Mucosa of descending colon (tissue), 3 donors: Measurements from ENCODE around the gene FGFRL1. TPM values are rescaled to one million over a fixed set of nuclear protein-coding genes. Genes with fewer than 3 reads are reported as not detected.

Experiments
- ATAC-seq: fragments of 200-7000 bp; cut with Tn5 transposase; one replicate; pipeline ENCODE4 v1.9.1; 2020; ENCODE audit warnings: mild to moderate bottlenecking, moderate library complexity
- DNase-seq, 3 donors: peaks; one replicate each; pipeline ENCODE4 v3.0.0-alpha.2; 2020
- H3K36me3 ChIP-seq: fragments of 200-600 bp; one replicate; pipeline ENCODE4 v1.8.0; 2021; ENCODE audit warnings: low read depth, mild to moderate bottlenecking
- H3K4me1 ChIP-seq: fragments of 200-600 bp; one replicate; pipeline ENCODE4 v1.8.0; 2021; ENCODE audit warnings: low read depth, mild to moderate bottlenecking
- H3K4me3 ChIP-seq: fragments of 200-600 bp; one replicate; pipeline ENCODE4 v1.8.0; 2021; ENCODE audit warnings: mild to moderate bottlenecking
- H3K9me3 ChIP-seq: fragments of 200-600 bp; one replicate; pipeline ENCODE4 v1.8.0; 2021; ENCODE audit warnings: mild to moderate bottlenecking
- CTCF ChIP-seq: fragments of 200-600 bp; IDR thresholded peaks from one replicate; pipeline ENCODE4 v1.8.0; 2022; ENCODE audit warnings: antibody characterized with exemption, mild to moderate bottlenecking
- intact Hi-C, 2 donors: fragments of 100-400 bp; cut with DNase I in 1 of 2; cut with micrococcal nuclease in 1 of 2; formaldehyde crosslinking; loops; one replicate each; pipeline versions ENCODE4 v1.11.0 to v1.11.1; 2022; cut with DNase I, micrococcal nuclease
- total RNA-seq, 3 donors: library from RNA; stranded (reverse); fragmentation: NEBNext Ultra II Directional in 2 of 3; extraction: Animal tissue kit (Norgen Biotek cat#: 25700) in 2 of 3; gene quantifications; one replicate each; pipeline versions ENCODE4 v1.2.1 to v1.2.4, GENCODE V29; 2021 to 2023
- donor health status: DM: no; HTN: no; CAD: no; lungs with moderate emphysema.
- donor health status: DM: no; HTN: no; CAD: no.
- donor health status: DM: no; HTN: yes; CAD: no.

FGFRL1 gene
- total RNA-seq, 3 donors from 2014 or later: 14.7 to 19.3 (median 16.9) TPM

GRCh38 chr4:982291-982690, 29.1 kb upstream of the FGFRL1 start:
- no peak for TF ChIP-seq CTCF
- H3K4me1 ChIP-seq: peaks cover 11% of the 10 kb centered on the region
- H3K9me3 ChIP-seq: no peaks in the 10 kb centered on the region
- H3K4me3 ChIP-seq: no peak overlapping the region
- no peak for ATAC-seq
- no peak for DNase-seq
- no peaks in the 10 kb centered on the region for H3K36me3 ChIP-seq
- intact Hi-C loops: no loop called here

- H3K9me3 ChIP-seq: no peaks in the 10 kb centered on the region
- peaks cover 16% of the 10 kb centered on the region for H3K4me1 ChIP-seq
- ATAC-seq (no peak), DNase-seq (no peak)
- intact Hi-C loops: no loop called here
- TF ChIP-seq CTCF: no peak
- no peak overlapping the region for H3K4me3 ChIP-seq
- no peaks in the 10 kb centered on the region for H3K36me3 ChIP-seq
Observed at GRCh38 chr4:982814-983213, 28.6 kb upstream of the FGFRL1 start.

- no peaks in the 10 kb centered on the region for H3K9me3 ChIP-seq
- H3K36me3 ChIP-seq: no peaks in the 10 kb centered on the region
- no peak for TF ChIP-seq CTCF
- H3K4me1 ChIP-seq: peaks cover 19% of the 10 kb centered on the region
- no peak overlapping the region for H3K4me3 ChIP-seq
- intact Hi-C loops: no loop called here
- no peak for ATAC-seq
- no peak for DNase-seq
Observed at GRCh38 chr4:984336-985054, 26.9 kb upstream of the FGFRL1 start.

GRCh38 chr4:985123-985830, 26.1 kb upstream of the FGFRL1 start:
- intact Hi-C loops: no loop called here
- peak; percentile 89 for DNase-seq
- ATAC-seq: peak; percentile 77
- Histone ChIP-seq H3K9me3 (no peaks in the 10 kb centered on the region), H3K4me1 (peaks cover 19% of the 10 kb centered on the region), H3K4me3 (no peak overlapping the region), H3K36me3 (no peaks in the 10 kb centered on the region)
- TF ChIP-seq CTCF: no peak

GRCh38 chr4:986428-986878, 25.0 kb upstream of the FGFRL1 start:
- H3K9me3 ChIP-seq: no peaks in the 10 kb centered on the region
- no peaks in the 10 kb centered on the region for H3K36me3 ChIP-seq
- DNase-seq (no peak), ATAC-seq (peak; percentile 28)
- no peak for TF ChIP-seq CTCF
- peak overlapping the region; percentile 40 for H3K4me3 ChIP-seq
- peaks cover 19% of the 10 kb centered on the region for H3K4me1 ChIP-seq
- intact Hi-C loops: no loop called here
